Activated CD8-positive, alpha-beta memory T cell treated with anti-CD3 and anti-CD28 coated beads for 1 hour (primary cell): ENCODE results near the gene BIRC7.

ENCODE experiments used
- DNase-seq, 2 donors: peaks; one replicate each; pipeline ENCODE4 v3.0.0-alpha.2; 2020; ENCODE audit warnings: low read depth in 1 of 2; ENCODE audit errors: extremely low read depth in 1 of 2

BIRC7 gene

GRCh38 chr20:63262836-63263235, 27.1 kb downstream of the BIRC7 start:
- no peak for DNase-seq

GRCh38 chr20:63264000-63264399, 28.3 kb downstream of the BIRC7 start:
- no peak for DNase-seq

DNA sequence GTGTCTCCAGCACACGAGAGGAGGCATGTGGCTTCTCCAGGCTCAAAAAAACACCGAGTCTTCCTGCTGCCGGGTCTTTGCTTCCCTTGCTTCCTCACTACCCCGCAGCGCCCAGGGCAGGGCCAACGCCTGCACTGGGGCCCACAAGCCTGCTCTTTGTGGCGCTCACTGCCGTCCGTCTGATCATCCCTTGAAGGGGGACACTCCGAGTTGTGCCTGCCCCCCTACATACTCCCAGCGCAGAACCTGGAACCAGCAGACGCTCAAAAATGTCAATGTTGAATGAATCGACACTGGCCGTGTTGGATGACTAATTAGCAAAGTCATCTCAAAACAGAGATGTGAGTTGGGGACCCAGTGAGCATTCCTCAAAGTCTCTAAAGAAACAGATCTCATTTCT, 28.8 kb downstream of the BIRC7 start:
- no peak for DNase-seq

DNA sequence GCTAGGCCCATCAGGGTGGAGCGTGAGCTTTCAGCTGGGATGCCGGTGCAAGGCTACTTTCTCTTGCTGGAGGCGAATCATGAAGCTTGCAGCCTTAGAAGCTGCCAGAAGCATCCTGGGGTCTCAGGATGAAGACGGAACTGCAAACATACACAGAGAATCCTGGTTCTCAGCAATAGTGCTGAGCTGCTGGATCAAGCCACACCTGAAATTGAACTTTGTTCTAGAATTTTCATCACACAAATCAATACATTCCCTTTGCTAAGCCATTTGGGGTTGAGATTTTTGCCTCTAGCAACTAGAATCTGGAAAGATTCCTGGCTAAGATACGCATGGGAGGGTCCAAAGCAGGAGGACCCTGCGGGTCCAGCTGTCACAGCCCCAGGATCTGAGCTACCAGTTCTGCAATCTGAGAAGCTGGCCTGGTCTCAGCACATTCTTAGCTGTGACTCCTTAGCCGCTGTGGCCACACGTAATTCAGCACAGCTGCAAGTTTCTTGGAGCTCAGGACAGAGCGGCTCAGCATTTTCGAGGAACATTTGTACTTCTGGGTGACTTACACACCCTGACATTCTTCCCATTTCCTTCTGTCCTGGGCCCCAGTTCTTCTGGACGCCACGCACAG, 30.3 kb downstream of the BIRC7 start:
- no peak for DNase-seq

DNA sequence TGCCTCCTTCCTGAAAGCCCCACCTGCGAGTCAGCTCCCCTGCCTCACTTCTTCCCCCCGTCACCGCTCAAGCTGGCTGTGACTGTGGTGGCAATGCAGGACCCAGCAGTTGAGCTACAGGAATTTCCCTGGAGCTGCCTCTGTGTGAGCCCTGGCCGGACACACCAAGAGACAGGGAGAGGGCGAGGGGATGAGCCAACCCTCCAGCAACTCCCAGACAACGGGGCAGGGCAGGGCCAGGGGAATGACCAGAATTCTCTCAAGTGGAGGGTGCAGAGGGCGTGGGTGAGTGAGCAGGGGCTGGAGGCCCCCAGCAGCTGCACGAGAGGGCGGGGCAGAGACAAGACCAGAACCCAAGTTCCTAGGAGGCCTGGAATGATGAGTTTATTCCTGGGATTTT, 32.0 kb downstream of the BIRC7 start:
- no peak for DNase-seq

GRCh38 chr20:63268256-63268655, 32.6 kb downstream of the BIRC7 start:
- no peak for DNase-seq

DNA sequence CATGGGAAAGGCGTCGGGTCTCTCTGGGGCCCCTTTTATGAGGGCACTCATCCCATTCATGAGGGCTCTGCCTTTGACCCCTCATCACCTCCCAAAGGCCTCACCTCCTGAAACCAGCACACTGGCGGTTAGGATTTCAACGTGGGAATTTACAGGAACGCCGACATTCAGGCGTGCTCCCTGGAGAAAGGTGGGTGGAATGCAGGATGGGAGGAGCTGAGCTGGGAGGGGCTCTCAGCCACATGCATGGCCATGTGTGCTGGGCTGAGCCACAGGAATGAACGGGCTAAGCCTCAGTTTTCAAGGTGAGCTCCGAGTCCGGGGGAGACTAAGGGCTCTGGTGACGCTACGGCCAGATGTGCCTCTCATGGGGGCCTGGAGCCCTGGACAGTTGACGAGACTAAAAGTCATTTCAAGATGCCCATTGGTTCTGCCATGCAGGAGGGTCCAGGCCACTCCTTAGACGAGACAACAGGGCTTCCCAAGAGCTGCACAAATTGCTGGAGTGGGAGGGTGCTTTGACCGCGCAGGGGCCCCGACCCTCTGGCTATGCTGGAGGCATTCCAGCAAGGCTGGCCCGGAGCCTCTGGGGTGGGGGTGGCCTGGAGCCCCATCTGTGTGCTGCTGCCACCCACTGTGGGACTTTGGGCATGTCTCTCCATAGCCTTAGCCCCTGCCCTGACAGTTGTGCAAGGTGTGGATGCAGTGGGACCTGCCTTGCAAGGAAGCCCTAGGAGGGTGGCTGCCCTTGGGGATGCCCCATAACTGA, 33.1 kb downstream of the BIRC7 start:
- DNase-seq, result no peak

- no peak for DNase-seq
These were observed 34.0 kb downstream of the BIRC7 start for GRCh38 chr20:63269724-63270123.

DNA sequence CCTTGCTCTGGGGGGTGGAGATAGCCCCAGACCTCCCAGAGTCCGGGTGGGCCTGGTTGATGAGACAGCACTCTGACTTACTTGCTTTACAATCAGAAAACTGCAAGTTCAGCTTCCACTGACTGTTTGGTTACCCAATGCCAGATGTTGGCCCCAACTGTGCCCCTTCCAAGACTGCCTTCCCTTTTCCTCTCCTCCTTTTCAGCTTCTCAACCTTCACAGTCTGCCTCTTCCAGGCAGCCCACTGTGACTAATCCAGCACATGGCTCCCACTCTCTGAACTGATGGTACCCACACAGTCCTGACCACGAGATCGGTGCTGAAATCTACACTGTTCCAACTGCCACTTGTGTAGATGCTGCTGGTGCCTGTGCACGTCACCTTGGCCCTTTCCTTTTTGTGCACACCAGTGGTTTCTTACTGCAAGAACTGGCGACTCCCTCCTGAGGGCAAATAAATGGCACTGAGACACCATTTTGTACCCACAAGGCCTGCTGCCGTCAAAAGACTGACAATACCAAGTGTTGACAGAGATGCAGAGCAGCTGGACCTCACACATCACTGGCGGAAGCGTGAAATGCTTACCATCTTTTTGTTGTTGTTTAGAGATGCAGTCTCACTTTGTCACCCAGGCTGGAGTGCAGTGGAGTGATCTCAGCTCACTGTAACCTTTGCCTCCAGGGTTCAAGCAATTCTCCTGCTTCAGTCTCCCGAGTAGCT, 35.1 kb downstream of the BIRC7 start:
- no peak for DNase-seq

- peak; percentile 59 to 87 for DNase-seq
These were observed 36.7 kb downstream of the BIRC7 start, which contains the start of gene ARFGAP1 for GRCh38 chr20:63272105-63273058. Gene ARFGAP1 (plus strand): TSS chr20:63272813. CDS start chr20:63275581, 2,768 bp downstream.

DNA sequence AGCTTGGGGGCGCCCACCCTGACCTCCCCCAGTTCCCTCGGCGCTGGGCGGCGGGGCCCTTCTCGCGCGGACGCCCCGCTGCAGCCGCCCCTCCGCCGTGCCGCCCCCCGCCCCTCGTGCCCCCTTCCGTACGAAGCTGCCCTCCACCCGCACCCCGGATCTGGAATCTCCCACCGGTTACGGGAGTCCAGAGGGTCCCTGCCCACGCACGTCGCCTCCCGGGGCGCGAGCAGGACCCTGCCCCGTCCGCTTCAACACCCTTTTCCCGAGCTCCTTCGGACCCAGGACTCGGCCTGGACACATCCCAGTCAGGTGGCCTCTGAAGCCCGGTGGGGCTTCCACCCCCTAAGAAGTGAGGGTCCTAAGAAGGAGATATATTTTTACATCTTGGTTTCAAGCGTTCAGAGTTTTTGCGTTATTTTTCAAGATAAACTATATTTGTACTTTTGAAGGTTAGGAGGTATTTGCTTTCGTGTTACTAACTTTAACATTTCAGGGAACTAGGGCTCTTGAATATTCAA, 37.4 kb downstream of the BIRC7 start:
- no peak for DNase-seq

DNA sequence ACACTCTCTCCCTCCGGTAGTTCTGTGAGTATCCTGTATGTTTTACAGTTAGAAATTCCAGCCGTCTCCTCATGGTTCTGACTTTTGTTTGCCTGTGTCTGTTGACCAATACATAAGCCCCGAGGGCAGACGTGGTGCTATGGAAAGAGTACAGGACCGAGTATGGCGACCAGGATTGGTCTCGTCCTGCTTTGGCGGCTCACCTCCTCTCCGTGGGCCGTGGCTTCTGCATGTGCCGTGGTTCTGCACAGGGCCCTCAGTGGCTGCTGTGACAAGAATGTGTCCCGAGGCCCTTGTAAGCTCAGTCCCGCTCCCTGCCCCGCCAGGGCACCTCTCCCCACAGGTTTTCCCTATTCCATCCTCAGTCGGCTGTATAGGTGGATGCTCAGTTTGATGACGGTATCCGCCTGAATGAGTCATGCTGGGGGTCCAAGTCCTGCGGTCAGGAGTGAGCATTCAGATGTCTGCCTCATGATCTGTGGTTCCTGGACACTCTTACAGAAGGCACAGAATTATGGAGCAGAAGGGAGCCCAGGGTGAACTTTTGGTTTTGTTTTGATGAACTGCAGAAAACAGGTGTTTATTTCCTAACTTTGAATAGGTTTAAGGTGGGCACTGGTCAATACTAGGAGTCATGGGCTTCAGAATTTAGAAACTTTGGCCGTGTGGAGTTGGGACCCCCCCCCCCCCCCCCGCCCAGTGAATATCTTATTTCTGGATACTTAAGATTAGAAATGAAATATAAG, 38.1 kb downstream of the BIRC7 start:
- no peak for DNase-seq

DNA sequence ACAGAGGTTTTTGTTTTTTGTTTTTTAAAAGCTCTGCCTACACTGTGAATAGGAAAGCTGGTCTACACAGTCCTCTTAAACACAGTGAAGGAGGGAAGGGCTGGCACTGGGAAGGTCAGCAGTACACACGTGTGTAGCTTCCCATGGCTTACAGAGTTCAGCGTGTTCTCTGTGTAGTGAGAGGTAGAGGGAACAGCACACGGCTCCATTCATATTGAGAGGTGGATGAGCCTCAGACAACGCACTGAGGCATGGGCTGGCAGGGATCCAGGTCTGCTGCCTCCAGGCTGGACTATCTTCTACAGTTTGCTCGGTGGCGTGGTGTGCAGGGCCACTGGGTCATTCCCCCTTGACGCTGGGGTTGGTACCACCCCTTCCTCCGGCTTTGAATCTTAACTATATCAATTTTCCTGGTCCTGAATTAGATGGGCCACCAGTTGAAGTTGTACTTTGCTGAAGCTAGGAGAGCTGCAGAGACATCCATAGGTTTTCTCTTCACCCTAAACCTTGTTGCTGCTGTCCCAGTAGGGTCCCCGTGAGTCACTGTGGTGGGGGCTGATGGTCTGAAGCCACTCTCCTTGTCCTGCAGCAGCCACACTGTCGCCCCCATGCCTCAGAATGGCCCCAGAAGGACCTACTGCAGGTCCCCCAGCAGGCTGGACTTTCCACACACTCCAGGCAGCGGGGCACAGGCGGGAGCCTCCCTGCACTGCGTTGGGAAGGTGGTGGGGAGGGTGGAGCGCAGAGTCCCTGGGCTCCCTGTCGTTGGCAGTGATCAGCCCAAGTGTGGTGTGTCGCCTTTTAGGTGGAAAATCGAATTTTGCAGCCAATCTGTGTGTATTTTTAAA, 38.9 kb downstream of the BIRC7 start:
- DNase-seq, result no peak

DNA sequence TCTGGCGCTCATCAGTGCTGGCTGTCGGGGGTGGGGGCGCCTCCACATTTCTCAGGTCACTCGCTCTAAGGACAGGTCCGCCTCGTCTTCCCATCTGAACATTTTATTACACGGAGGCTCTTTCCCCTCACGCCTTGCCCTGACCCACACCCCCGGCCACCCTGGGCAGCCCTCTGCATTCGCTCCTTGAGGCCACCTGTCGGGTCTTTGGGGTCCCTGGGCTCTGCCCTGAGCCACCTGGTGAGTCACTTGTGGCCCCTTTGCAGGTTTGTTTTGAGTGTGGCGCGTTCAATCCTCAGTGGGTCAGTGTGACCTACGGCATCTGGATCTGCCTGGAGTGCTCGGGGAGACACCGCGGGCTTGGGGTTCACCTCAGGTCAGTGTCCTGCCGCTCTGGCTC, 40.1 kb downstream of the BIRC7 start:
- DNase-seq, result no peak

DNA sequence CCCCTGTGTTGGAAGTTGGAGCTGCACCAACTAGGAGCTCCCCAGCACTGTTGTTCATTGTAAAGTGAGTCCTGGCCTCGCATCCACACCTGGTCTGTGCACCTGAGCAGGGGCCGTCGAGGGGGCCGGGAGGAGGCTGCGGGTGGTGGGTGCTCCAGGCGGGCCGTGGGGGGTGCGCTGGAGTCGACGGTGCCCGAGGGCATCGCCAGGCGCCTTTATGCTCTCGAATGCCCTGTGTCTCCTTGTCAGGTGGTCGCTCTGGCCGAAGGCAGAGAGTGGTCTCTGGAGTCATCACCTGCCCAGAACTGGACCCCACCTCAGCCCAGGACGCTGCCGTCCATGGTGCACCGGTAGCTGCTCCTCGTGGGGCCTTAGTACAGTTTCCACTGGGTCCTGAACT, 41.3 kb downstream of the BIRC7 start:
- DNase-seq, result no peak

GRCh38 chr20:63277466-63278272, 42.0 kb downstream of the BIRC7 start:
- no peak for DNase-seq

- DNase-seq, result no peak
These were observed 43.0 kb downstream of the BIRC7 start for GRCh38 chr20:63278661-63279060.

DNA sequence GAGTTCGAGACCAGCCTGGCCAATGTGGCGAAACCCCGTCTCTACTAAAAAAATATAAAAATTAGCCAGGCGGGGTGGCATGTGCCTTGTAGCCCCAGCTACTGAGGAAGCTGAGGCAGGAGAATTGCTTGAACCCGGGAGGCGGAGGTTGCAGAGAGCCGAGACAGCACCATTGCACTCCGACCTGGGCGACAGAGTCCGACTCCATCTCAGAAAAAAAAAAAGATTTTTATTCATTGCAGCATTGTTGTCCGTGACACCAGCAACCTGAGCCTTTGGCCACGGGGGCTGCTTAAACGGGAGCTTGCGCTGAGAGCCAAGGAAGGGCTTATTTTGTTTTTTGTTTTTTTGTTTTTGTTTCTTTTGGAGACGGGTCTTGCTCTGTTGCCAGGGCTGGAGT, 44.2 kb downstream of the BIRC7 start:
- no peak for DNase-seq
